ENCODE measurements around the gene CUL5.

GRCh38 chr11:108037636-108038035 is 28.9 kb downstream of the CUL5 start:
- TF ChIP-seq EP300 (IDR thresholded peaks at IDR 0.05) (no peak), CTCF (IDR thresholded peaks at IDR 0.05) (no peak)

All from ovary (tissue), 3 donors.